ENCODE data around the gene PER2. TPM values are rescaled to one million over a fixed set of nuclear protein-coding genes. Genes with fewer than 3 reads are reported as not detected.
A peak's percentile ranks its signal among the peaks of the same experiment; 100 is the strongest.

PER2 gene
- total RNA-seq, 2 experiments from 2014 or later, result 33.8 to 38.2 TPM

GRCh38 chr2:238231251-238231793, 57.1 kb downstream of the PER2 start:
- H3K27ac Mint-ChIP-seq, result no peak overlapping the region
- H3K9me3 ChIP-seq (ENCODE audit: control insufficient read depth in 1 of 2, insufficient read depth in 1 of 2, low read length in 2 of 2), result no peaks in the 10 kb centered on the region
- H3K36me3 ChIP-seq (ENCODE audit: insufficient read depth, low read length), result no peaks in the 10 kb centered on the region
- ATAC-seq (ENCODE audit: poor library complexity) (peak; percentile 89), DNase-seq (peak; percentile 69 to 92 (median 77))
- no peaks in the 10 kb centered on the region for H3K36me3 Mint-ChIP-seq (ENCODE audit: low read depth)
- peaks cover 0 to 8% of the 10 kb centered on the region in 2 experiments for H3K27me3 ChIP-seq (ENCODE audit: control insufficient read depth in 1 of 2, insufficient read depth in 2 of 2, low read length in 2 of 2)
- peak overlapping the region; percentile 78 for H3K4me3 Mint-ChIP-seq
- peaks cover 19% of the 10 kb centered on the region for H3K27me3 Mint-ChIP-seq
- CTCF ChIA-PET, result interaction anchor here (0.8 to 1.3 kb wide), 3 partner anchors 29 to 308 kb away, joined by 3 to 6 read pairs (median 4); no protein-coding TSS in a partner anchor
- no peak overlapping the region for H3K27ac ChIP-seq (ENCODE audit: low read depth in 1 of 2, low read length in 2 of 2)
- H3K9me3 Mint-ChIP-seq, result no peaks in the 10 kb centered on the region
- peak overlapping the region; percentile 59 for H3K4me3 ChIP-seq (ENCODE audit: low read length)
- intact Hi-C loops (cut with DNase I, micrococcal nuclease), result loop anchor here (2.0 to 10.0 kb wide), 4 partner anchors 27 to 267 kb away; partner anchors contain the start of genes ILKAP (in 1 of the 2), SCLY (in 1 of the 2) and UBE2F (in 1 of the 2)
- H3K4me1 Mint-ChIP-seq (ENCODE audit: low read depth), result peaks cover 23% of the 10 kb centered on the region
- no peak for TF ChIP-seq CTCF (IDR thresholded peaks at IDR 0.05)
- POLR2A ChIA-PET, result interaction anchor here (0.9 to 1.3 kb wide), 4 partner anchors 9 to 196 kb away, joined by 3 to 18 read pairs (median 4); partner anchors contain the start of gene ILKAP
- peaks cover 25% of the 10 kb centered on the region for H3K4me1 ChIP-seq (ENCODE audit: insufficient read depth, low read length)

DNA sequence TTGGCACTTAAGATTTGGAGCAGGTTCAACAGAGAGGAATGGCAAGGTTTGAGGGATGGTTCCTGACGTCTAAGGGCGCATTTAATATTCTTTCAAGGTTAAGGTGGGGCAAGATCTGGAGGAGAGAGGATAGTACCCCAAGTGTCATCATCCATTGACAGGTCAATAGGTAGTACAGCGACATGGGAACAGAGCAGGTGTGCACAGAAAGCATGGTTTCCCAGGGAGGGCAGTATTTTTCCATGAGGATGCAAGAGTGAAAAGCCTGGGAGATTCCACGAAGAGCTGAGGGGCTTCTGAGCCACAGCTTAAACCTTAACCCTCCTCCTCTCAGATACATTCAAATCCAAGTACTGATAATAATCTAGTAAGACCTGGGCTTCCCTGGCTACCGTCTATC, 57.7 kb downstream of the PER2 start:
- H3K4me3 Mint-ChIP-seq, result peak overlapping the region; percentile 78
- ATAC-seq (ENCODE audit: poor library complexity), result no peak
- Histone ChIP-seq H3K27ac (ENCODE audit: low read depth in 1 of 2, low read length in 2 of 2) (no peak overlapping the region), H3K9me3 (ENCODE audit: control insufficient read depth in 1 of 2, insufficient read depth in 1 of 2, low read length in 2 of 2) (no peaks in the 10 kb centered on the region), H3K4me1 (ENCODE audit: insufficient read depth, low read length) (peaks cover 25% of the 10 kb centered on the region), H3K27me3 (ENCODE audit: control insufficient read depth in 1 of 2, insufficient read depth in 2 of 2, low read length in 2 of 2) (peaks cover 0 to 4% of the 10 kb centered on the region in 2 experiments), H3K36me3 (ENCODE audit: insufficient read depth, low read length) (no peaks in the 10 kb centered on the region), H3K4me3 (ENCODE audit: low read length) (peak overlapping the region; percentile 59)
- H3K36me3 Mint-ChIP-seq (ENCODE audit: low read depth), result no peaks in the 10 kb centered on the region
- peaks cover 13% of the 10 kb centered on the region for H3K27me3 Mint-ChIP-seq
- peaks cover 23% of the 10 kb centered on the region for H3K4me1 Mint-ChIP-seq (ENCODE audit: low read depth)
- no peak for TF ChIP-seq CTCF (IDR thresholded peaks at IDR 0.05)
- intact Hi-C loops (cut with DNase I, micrococcal nuclease), result loop anchor here (2.0 to 10.0 kb wide), 4 partner anchors 26 to 266 kb away; partner anchors contain the start of genes ILKAP (in 1 of the 2), SCLY (in 1 of the 2) and UBE2F (in 1 of the 2)
- ChIA-PET CTCF (interaction anchor here (1.0 to 1.3 kb wide), 2 partner anchors 33 to 307 kb away, joined by 3 to 6 read pairs; no protein-coding TSS in a partner anchor), POLR2A (interaction anchor here (1.3 kb wide), 2 partner anchors 28 to 197 kb away, joined by 3 to 18 read pairs; partner anchors contain the start of gene ILKAP)
- no peak overlapping the region for H3K27ac Mint-ChIP-seq
- no peaks in the 10 kb centered on the region for H3K9me3 Mint-ChIP-seq
- DNase-seq, result no peak

DNA sequence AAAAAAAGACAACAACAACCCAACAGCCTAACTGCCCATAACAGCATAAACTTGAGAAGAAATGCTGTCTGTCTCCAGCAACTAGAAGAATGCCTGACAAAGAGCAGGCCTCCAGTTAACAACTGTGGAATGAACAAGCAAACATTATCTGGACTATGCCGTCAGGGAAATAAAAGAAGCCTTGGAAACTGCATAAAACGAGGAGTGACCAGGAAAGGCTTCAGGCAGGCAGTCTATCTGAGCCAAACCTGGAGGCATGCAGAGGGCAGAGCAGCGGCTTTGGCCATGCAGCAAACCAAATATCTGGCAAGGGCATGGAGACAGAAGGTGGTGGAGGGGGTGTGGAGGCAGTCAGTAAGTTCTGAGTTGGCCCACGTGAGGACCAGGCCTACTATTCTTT, 59.7 kb downstream of the PER2 start:
- peaks cover 23% of the 10 kb centered on the region for H3K4me1 Mint-ChIP-seq (ENCODE audit: low read depth)
- H3K27me3 Mint-ChIP-seq, result peaks cover 4% of the 10 kb centered on the region
- no peaks in the 10 kb centered on the region for H3K36me3 Mint-ChIP-seq (ENCODE audit: low read depth)
- Histone ChIP-seq H3K9me3 (ENCODE audit: control insufficient read depth in 1 of 2, insufficient read depth in 1 of 2, low read length in 2 of 2) (no peaks in the 10 kb centered on the region), H3K4me3 (ENCODE audit: low read length) (no peak overlapping the region), H3K36me3 (ENCODE audit: insufficient read depth, low read length) (no peaks in the 10 kb centered on the region), H3K4me1 (ENCODE audit: insufficient read depth, low read length) (peaks cover 18% of the 10 kb centered on the region), H3K27ac (ENCODE audit: low read depth in 1 of 2, low read length in 2 of 2) (no peak overlapping the region), H3K27me3 (ENCODE audit: control insufficient read depth in 1 of 2, insufficient read depth in 2 of 2, low read length in 2 of 2) (peaks cover 0 to 2% of the 10 kb centered on the region in 2 experiments)
- no peak for TF ChIP-seq CTCF (IDR thresholded peaks at IDR 0.05)
- ATAC-seq (ENCODE audit: poor library complexity) (no peak), DNase-seq (no peak)
- no peaks in the 10 kb centered on the region for H3K9me3 Mint-ChIP-seq
- no peak overlapping the region for H3K4me3 Mint-ChIP-seq
- H3K27ac Mint-ChIP-seq, result no peak overlapping the region
- intact Hi-C loops (cut with DNase I, micrococcal nuclease), result no loop called here
- POLR2A ChIA-PET, result no interaction called here
- CTCF ChIA-PET, result no interaction called here

Measured in CD4-positive, alpha-beta T cell (primary cell).